BJ (cell line): ENCODE measurements around the gene RGL2. TPM values are rescaled to one million over a fixed set of nuclear protein-coding genes. Genes with fewer than 3 reads are reported as not detected.

ENCODE experiments used
- CTCF ChIA-PET: fragments of 350-600 bp; formaldehyde crosslinking; extraction: SDS; loops from one replicate; lab custom pipeline; 2021; ENCODE audit warnings: antibody characterized with exemption, inconsistent platforms; lab: Yijun Ruan, JAX
- POLR2A ChIA-PET: fragments of 300-600 bp; sonication (Branson Sonifier 250); formaldehyde crosslinking; extraction: SDS; loops from one replicate; lab custom pipeline; 2021; ENCODE audit warnings: antibody characterized with exemption; lab: Charles Lee
- DNase-seq: peaks from one replicate; pipeline ENCODE4 v3.0.0-alpha.2; 2011; ENCODE audit warnings: low read depth
- H3K27me3 ChIP-seq: 2 replicates; pipeline ENCODE4 v1.6.0; 2011; ENCODE audit warnings: low read length; ENCODE audit not compliant: control insufficient read depth, insufficient read depth
- H3K36me3 ChIP-seq: 2 replicates; pipeline ENCODE4 v1.5.1; 2011; ENCODE audit warnings: low read length; ENCODE audit not compliant: control insufficient read depth, insufficient read depth
- H3K4me3 ChIP-seq: 2 replicates; pipeline ENCODE4 v1.5.1; 2011; ENCODE audit warnings: low read depth, mild to moderate bottlenecking, control low read depth, low read length
- polyA plus RNA-seq: library from polyadenylated mRNA; depleted of rRNA; stranded (reverse); fragments of >200 nt; gene quantifications from 2 replicates; pipeline ENCODE4 v1.2.3, GENCODE V29; 2011
- TF ChIP-seq, protein P1 (sequence below): IDR thresholded peaks from 2 replicates; pipeline ENCODE4 v1.5.1; 2011; ENCODE audit warnings: low read depth, mild to moderate bottlenecking, control low read depth, inconsistent platforms, low read length, moderate library complexity; ENCODE audit not compliant: insufficient read depth

Gene RGL2
- polyA plus RNA-seq, 1 experiment: 35.2 TPM

DNA sequence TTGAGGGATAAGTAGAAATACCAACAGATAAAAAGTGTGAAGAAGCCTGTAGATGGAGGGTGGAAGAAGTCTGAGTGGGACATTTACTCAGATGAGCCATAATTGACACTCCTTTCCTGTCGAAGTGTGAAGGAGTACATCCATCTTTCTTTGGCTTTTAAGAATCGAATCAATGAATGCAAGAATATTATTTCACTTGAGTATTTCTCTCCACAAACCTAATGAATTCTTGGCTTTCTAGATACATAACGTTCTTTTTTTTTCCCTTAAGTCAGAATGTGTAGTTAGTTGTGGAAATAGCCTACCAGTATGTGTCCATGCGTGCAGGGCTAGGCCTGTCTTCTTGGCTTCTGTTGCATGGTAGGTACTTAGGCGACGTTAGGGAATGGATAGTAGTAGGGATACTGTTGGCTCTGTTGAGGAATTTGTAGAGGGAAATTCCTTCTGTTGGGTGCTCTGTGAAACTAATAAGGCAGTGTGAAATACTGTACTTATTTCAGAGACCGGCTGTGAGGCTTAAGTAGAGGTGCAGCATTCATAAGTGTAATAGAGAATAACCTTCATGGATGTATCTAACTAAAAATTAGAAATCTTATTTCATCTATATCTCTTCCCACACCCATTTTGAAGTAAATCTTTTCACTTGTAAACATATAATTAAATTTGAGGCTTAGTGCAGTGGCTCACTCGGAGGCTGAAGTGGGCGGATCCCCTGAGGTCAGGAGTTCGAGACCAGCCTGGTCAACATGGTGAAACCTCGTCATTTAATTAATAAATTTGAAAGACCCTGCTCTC, 25.4 kb downstream of the RGL2 start:
- H3K27me3 ChIP-seq: no peaks in the 10 kb centered on the region
- H3K4me3 ChIP-seq: peak overlapping the region; percentile 66
- H3K36me3 ChIP-seq: peaks cover 26% of the 10 kb centered on the region
- no peak for DNase-seq
- POLR2A ChIA-PET: no interaction called here
- CTCF ChIA-PET: no interaction called here
- TF ChIP-seq, protein P1, sequence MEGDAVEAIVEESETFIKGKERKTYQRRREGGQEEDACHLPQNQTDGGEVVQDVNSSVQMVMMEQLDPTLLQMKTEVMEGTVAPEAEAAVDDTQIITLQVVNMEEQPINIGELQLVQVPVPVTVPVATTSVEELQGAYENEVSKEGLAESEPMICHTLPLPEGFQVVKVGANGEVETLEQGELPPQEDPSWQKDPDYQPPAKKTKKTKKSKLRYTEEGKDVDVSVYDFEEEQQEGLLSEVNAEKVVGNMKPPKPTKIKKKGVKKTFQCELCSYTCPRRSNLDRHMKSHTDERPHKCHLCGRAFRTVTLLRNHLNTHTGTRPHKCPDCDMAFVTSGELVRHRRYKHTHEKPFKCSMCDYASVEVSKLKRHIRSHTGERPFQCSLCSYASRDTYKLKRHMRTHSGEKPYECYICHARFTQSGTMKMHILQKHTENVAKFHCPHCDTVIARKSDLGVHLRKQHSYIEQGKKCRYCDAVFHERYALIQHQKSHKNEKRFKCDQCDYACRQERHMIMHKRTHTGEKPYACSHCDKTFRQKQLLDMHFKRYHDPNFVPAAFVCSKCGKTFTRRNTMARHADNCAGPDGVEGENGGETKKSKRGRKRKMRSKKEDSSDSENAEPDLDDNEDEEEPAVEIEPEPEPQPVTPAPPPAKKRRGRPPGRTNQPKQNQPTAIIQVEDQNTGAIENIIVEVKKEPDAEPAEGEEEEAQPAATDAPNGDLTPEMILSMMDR: no peak

DNA sequence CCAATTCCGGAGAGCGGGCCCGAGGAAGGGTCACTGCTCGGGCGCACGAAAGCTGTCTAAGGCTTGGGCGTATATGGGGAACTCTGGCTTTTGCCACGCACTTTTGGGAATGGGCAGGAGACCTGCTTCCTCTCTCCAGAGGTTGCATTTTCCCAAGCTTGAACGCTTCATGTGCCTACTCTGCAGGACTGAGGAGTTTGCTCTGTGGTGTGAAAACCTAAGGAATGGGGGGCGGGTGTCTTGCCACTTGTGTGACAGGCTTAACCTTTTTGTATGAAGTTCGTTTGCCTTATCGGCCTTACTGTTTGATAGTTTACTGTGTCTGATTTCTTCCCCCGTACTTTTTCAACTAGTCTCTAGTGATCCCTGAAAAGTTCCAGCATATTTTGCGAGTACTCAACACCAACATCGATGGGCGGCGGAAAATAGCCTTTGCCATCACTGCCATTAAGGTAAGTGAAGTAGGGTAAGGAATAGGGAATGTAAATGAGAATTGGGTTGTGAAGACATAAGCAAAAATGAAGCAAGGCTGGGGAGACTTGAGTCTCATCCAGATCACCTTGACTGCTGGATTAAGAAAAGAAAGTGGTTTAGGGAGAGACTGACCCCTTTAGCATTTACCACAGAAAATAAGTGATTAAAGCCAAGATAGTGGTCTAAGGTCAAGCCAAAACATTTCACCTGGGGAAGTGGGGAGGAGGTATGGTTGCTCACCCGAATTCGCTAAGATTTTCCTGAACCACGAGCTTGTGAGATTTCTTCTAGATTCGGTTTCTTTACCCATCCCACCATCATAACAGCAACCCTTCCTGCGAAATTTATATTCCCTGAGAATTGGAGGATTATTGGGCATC, 26.2 kb downstream of the RGL2 start:
- POLR2A ChIA-PET: interaction anchor here (0.7 to 1.5 kb wide), 2 partner anchors 24 to 36 kb away, joined by 3 read pairs; no protein-coding TSS in a partner anchor
- no peak for DNase-seq
- Histone ChIP-seq H3K36me3 (peaks cover 29% of the 10 kb centered on the region), H3K27me3 (no peaks in the 10 kb centered on the region), H3K4me3 (peak overlapping the region; percentile 66)
- CTCF ChIA-PET: interaction anchor here (1.1 to 1.8 kb wide), 2 partner anchors 23 to 27 kb away, joined by 3 to 9 read pairs; no protein-coding TSS in a partner anchor
- TF ChIP-seq, protein P1: no peak

DNA sequence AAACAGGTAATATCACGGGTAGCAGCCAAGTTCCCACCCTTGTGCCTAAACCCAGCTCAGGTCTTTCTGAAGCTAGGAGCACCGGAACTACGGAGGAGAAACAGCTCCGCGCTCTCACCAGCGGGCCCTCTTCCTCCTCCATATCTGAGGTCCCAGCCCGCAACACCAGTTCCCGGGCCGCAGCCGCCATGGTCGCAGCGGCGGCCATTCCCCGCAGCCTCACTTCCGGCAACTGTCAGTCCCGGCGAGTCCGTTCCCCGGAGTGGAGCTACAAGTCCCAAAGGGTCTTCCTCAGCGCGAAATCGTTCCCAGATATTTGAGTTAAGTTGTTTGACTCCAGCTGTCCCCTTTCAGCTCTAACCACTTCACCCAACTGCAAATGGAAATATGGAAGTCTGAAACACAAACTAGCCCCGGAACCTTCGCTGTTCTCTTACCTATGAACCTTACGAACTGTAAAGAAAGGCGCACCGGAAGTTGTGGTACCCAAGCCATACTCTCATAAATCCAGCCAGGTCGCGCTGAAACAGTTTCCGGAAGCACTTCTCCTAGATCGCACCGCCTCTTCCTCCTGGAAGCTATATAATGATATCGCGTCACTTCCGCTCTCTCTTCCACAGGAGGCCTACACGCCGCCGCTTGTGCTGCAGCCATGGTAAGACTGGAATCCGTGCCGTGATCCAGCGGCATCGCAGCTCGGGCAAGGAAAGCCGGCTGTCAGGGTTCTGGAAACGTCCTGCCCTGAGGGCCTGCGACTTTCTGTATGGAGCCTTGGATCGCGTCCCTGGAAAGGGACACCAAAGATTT, 27.1 kb downstream of the RGL2 start, which contains the start of the genes RPS18 and VPS52:
RPS18 (plus strand) TSS at position 608 of the 807 bp plus-strand sequence; CDS start at position 653, 45 bp downstream.
VPS52 (minus strand) TSS at position 409 of the 807 bp plus-strand sequence; CDS start at position 208, 201 bp downstream.
- CTCF ChIA-PET: interaction anchor here (0.8 to 1.8 kb wide), 4 partner anchors 22 to 74 kb away, joined by 3 to 9 read pairs (median 4); no protein-coding TSS in a partner anchor
- TF ChIP-seq, protein P1: no peak
- POLR2A ChIA-PET: interaction anchor here (0.6 to 1.5 kb wide), 5 partner anchors 11 to 67 kb away, joined by 3 to 10 read pairs (median 3); partner anchors contain the start of genes HSD17B8, PFDN6 and WDR46
- H3K36me3 ChIP-seq: peaks cover 33% of the 10 kb centered on the region
- peak; percentile 92 for DNase-seq
- no peaks in the 10 kb centered on the region for H3K27me3 ChIP-seq
- peak within 1 kb of the TSS; percentile 66 for H3K4me3 ChIP-seq

DNA sequence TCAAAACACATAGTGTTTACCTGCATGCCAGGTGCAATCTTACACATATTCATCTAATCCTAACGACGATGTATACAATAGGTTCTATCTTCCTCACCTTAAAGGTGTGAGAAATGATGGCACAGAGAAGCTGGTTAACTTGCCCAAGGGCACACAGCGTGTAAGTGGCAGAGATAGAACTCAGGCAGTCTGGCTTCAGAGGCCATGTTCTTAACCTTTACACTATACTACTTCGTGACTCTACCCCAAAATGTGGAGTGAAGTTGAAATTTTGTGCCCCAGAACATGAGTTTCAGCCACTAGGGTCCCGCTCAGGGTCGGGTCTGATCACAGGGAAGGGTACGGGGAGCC, 27.6 kb downstream of the RGL2 start:
- TF ChIP-seq, protein P1: no peak
- Histone ChIP-seq H3K27me3 (no peaks in the 10 kb centered on the region), H3K36me3 (peaks cover 32% of the 10 kb centered on the region), H3K4me3 (peak overlapping the region; percentile 66)
- ChIA-PET POLR2A (interaction anchor here (0.9 to 1.5 kb wide), 2 partner anchors 10 to 23 kb away, joined by 3 read pairs; no protein-coding TSS in a partner anchor), CTCF (interaction anchor here (0.8 to 1.8 kb wide), 4 partner anchors 22 to 73 kb away, joined by 3 to 9 read pairs (median 4); no protein-coding TSS in a partner anchor)
- no peak for DNase-seq
